Activated CD4-positive, alpha-beta T cell treated with anti-CD3 and anti-CD28 coated beads, Interleukin-2, Interleukin-6, amounts not matched to agents 100 ng/mL and 50 ng/mL, durations not matched to agents 16 hours and 8 hours (primary cell): ENCODE results near the gene OR52K1.
"Not testable (repeated sequence)": the region's sequence is repeated elsewhere in the genome, so short reads cannot be mapped to it uniquely, and the experiment has no call there.

Source experiments
- DNase-seq: peaks from one replicate; pipeline ENCODE4 v3.0.0-alpha.2; 2020

OR52K1 gene

GRCh38 chr11:4482445-4482844 lies at the start of gene OR52K1:
TSS of gene OR52K1 (plus strand) at chr11:4482646. CDS start at chr11:4488901, 6,255 bp downstream.
- no peak for DNase-seq

DNA sequence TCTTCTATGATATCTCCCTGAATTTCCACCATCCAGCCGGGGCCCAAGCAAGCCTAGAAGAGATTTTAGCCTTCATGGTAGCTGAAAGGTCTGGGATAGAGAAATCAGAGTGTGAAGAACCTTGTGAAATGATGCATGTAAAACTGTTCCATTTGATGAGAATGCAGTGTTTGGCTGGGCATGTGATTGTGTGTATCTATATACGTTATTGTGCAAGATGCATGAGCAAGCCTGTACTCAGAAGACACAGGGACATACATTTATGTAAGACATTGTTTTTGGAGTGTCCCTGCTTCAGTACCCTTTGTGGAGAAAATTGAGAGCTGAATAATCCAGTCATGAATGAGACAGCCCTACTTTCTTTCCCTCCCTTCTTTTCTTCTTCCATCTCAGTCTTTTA lies 48.6 kb upstream of the OR52K1 start:
- DNase-seq, result no peak

DNA sequence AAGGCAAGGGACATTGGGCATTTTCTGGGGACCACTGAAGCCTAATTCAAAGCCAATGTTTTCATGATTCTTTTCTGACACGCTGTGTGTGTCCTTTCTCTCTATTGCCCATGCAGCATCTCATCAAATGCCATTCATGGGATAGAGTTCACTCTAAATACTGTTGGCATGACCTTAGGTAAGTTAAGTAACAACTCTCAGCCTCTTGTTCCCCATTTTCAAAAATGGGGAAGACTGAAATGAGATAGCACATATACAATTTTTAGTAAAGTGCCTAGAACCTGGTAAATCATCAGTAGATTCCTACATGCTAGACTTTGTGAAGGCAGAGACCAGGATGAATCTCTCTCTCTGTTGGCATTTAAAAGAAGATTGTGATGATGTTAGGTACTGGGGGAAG lies 46.0 kb upstream of the OR52K1 start:
- DNase-seq, result no peak

DNA sequence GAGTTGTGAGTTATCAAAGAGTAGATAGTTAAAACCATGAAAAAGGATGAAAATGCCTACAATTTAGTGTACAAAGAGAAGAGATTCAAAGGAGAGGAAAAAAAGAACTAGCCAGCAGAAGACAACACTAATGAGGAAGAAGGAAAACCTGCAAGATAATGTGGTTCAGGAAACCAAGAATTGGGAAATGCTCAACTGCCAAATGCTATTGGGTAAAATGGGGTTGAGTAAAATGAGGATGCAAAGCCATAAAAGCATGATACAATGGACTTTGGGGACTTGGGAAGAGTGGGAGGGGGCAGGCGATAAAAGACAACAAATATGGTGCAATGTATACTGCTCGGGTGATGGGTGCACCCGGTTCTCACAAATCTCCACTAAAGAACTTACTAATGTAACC lies 40.9 kb upstream of the OR52K1 start:
- DNase-seq, result no peak

DNA sequence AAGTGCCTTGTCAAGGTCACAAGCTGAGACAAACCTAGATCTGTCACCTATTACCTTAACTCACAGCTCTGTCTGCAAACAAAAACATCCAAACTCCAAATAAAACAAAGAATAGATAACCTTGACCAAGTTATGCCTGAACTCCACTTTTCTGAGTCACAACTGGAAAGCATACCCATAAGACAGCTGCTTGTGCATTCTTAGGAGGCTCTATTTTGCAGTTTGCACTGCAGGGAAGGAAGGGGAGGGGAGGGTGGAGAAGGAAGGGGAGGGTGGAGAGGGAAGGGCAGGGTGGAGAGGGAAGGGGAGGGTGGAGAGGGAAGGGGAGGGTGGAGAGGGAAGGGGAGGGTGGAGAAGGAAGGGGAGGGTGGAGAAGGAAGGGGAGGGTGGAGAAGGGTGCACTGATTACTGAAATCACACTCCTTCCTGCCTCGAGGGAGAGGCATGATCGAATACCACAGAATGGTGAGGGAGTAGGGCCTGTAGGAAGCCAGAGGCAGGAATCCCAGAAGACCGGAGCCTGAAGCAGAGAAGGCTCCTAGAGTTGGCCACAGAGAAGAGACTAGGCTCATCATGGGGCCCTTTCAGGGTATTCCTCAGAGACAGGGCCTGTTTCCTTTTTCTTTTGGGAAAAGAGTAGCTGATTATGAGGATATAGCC lies 39.1 kb upstream of the OR52K1 start:
- DNase-seq, result no peak

- no peak for DNase-seq
These were observed 33.5 kb upstream of the OR52K1 start, which contains the start of gene OR52K2 for GRCh38 chr11:4448995-4449394. TSS of gene OR52K2 (plus strand) at chr11:4449295. CDS start at chr11:4449340, 45 bp downstream.

DNA sequence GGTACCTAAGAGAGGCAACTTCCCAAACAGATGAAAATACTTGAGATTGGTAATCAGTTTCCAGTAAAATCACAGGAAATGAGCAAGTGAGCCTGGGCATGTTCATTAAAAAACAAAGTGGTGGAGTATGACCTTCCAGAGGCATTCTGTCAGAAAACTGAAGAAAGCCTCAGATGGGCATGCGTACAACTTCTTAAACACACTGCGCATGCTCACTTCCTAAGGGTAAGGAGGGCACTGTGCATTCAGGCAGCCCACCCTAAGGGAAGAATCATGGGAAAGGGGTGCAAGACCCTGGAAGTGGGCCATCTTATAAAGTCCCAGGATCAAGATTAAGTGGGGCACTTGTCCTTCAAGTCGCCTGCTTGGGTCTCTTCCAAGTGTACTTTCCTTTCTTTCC lies 29.3 kb upstream of the OR52K1 start:
- no peak for DNase-seq

DNA sequence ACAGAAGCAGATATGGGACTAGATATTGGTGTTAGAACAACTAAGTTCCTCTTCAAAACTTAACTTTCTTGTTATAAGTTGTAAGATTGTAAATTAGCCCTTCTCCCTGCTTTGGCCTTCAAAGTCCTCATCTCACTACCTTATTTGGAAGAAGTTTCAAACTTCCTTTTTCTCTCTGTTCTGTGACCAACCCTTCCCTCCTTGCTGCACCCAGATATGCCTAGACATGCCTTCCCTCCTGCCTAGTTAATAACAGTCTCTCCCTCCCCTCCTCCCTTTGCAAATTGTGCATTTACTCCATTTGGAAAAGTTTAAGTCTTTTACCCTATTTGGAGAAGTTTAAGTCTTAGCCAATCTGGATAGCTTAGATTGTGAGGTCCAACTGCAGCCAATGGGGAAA lies 28.4 kb upstream of the OR52K1 start:
- DNase-seq, result no peak

- DNase-seq, result no peak
These were observed 27.0 kb upstream of the OR52K1 start for GRCh38 chr11:4455419-4455818.

GRCh38 chr11:4459500-4459899 lies 22.9 kb upstream of the OR52K1 start:
- no peak for DNase-seq

DNA sequence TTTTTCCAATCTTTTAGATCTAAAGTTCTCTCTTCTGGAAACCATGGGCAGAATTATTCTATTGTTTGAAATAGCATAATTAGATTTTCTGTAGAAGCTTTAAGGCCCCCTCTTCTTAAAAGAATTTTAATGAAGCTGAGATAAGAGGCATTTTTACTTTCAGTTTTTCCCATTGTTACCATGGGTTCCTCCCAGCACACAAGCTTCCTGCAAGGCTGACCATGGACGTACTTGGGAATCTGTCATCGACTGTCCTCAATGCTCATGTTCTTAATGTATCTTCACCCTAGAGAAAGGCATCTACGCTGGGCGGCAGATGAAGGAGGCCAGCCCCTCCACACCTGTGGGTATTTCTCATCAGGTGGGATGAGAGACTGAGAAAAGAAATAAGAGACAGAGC lies 22.3 kb upstream of the OR52K1 start:
- DNase-seq, result no peak

GRCh38 chr11:4464216-4465159 lies 18.0 kb upstream of the OR52K1 start:
- DNase-seq, result no peak

DNA sequence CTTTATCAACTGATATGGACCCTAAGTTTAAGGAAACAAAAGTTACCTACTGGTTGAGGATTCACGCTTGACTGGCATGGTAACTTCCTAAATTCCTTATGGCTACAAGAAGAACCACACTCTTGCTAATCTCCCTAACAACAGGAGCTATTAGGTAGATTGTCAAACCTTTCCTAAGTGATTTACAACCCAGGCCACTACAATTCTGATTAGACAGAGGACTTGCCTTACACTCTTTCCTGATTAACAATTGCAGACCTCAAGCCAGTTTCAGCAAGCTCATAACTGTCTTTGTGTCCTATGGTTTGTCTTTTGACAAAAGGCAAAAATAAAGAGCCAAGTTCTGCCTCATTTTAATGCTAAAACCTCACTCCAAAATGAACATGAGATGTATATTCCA lies 17.0 kb upstream of the OR52K1 start:
- no peak for DNase-seq

DNA sequence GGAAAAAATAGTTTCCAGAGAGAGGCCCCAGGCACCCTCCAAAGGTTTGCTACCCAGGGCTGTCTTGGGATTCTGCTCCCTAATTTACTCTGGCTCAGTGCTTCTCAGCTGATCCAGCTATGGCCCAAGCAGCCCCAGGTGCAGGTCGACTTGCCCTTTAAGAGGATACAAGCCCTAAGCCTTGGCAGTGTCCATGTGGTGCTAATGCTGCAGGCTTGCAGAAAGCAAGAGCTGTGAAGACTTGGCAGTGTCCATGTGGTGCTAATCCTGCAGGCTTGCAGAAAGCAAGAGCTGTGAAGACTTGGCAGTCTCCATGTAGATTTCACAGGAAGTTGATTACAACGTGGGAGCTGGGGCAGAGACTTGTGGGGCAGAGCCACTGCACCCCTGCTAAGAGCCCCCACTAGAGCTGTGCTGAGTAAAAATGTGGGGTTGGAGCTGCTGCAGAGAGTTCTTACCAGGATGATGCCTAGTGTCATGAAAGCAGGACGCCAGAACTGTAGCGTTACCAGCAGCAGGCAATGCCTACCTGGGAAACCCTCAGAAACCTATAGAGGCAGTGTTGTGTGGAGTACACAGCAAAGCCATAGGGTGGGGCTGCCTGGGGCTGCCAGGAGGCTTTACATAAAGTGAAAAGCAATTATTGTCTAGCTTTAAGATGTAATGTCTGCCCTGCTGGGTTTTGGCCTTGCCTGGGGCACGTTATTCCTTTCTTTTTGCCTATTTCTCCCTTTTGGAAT lies 16.1 kb upstream of the OR52K1 start:
- DNase-seq, result no peak

DNA sequence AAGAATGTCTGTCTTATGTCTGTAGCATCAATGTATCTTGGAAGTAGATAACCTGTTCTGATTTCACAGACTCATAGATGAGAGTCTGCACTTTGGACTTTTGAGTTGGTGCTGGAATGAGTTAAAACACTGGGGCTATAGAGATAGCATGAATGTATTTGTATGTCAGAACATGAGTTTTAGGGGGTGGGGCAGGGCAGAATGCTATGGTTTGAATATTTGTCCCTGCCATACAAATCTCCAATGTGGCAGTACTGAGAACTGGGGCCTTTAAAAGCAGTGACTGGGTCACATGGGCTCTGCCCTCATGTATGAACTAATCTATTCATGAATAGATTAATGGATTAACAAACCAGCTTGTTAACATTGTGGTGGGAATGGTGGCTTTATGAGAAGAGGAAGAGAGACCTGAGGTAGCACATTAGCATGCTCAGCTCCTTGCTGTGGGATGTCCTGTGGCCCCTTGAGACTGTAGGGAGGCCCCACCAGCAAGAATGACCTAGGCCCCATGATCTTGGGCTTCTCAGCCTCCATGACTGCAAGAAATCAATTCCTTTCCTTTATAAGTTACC lies 15.5 kb upstream of the OR52K1 start:
- no peak for DNase-seq

- DNase-seq, result no peak
These were observed 14.4 kb upstream of the OR52K1 start for GRCh38 chr11:4467811-4468606.

DNA sequence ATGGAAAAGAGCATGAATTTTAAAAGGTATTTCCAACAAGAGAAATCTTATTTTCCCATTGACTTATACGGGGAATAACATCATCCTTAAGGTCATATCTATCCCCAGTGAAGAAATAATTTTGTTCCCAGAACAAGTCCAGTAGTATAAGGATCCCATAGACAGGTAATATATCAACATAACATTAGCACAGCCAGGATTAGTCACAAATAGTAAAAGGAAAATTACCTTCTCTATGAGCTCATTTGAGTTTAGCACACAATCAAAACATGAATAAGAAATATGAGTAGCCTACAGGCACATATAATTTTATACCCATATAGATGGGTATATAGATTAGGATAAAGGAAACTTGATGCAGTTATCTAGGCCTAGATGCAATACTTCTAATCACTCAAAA lies 2.8 kb upstream of the OR52K1 start:
- no peak for DNase-seq

DNA sequence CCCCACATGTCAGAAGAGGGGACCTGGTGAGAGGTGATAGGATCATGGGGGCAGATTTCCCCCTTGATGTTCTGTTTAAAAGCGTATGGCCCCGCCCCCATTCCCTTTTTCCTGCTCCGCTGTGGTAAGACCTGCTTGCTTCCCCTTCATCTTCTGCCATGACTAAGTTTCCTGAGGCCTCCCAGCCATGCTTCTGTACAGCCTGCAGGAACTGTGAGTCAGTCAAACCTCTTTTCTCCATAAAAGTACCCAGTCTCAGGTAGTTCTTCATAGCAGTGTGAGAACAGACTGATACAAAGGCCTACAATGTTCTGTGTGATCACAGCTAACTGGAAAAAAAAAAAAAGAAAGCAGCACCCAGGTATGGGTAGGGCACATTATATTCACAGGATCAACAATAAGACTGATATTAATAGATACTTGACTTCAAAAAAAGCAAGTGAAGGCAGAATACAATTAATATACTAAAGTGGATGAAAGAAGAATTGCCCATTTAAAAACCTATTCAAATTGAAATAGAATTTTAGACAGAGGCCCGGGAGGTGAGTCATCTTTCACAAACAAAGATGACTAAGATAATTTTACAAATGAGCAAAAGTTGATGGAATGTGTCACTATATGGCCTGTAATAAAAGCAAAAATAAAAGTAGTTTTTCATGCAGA lies 1.7 kb upstream of the OR52K1 start:
- peak; percentile 31 for DNase-seq

GRCh38 chr11:4481240-4481582 lies 1.2 kb upstream of the OR52K1 start:
- no peak for DNase-seq

DNA sequence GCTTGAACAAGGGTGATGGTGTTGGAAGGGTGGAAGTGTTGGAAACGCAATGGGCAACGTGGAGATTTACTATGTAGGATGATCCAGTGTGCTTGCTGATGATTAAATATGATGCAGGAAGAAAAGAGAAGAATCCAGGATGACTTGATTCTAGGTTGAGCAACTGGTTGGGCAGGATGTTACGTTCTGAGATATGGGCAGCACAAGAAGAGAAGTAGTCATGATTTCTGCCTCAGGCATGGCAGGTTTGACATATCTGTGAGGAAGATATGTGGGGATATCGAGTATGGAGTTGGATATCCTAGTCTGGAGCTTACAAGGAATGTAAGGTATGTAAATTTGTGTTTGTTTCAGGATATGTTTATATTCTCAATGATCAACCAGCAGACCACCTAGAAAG lies 1.9 kb downstream of the OR52K1 start:
- no peak for DNase-seq

GRCh38 chr11:4491405-4491804 lies 9.0 kb downstream of the OR52K1 start:
- DNase-seq, result not testable (repeated sequence)
